Activated B cell treated with CpG ODN at 0.5 μM for 24 hours (primary cell): ENCODE measurements around the gene CNOT8. TPM values are rescaled to one million over a fixed set of nuclear protein-coding genes. Genes with fewer than 3 reads are reported as not detected.

Source experiments
- ATAC-seq: fragments of 200-7000 bp; cut with Tn5 transposase; one replicate; pipeline ENCODE4 v1.10.0; 2021; ENCODE audit warnings: low read depth, mild to moderate bottlenecking, moderate library complexity
- CTCF ChIA-PET: fragments of 350-600 bp; sonication (Branson Sonifier 250); formaldehyde crosslinking; loops from one replicate; lab custom pipeline; 2021; ENCODE audit warnings: antibody characterized with exemption; lab: Charles Lee
- POLR2A ChIA-PET: fragments of 350-600 bp; sonication (Branson Sonifier 250); formaldehyde crosslinking; loops from one replicate; lab custom pipeline; 2021; ENCODE audit warnings: antibody characterized with exemption; lab: Charles Lee
- DNase-seq: peaks from one replicate; pipeline ENCODE4 v3.0.0; 2022
- H3K27ac Mint-ChIP-seq: one replicate; pipeline ENCODE4 v1.8.0; 2020; ENCODE audit warnings: mixed read lengths
- H3K27me3 Mint-ChIP-seq: one replicate; pipeline ENCODE4 v1.8.0; 2021; ENCODE audit warnings: mixed read lengths
- H3K36me3 Mint-ChIP-seq: one replicate; pipeline ENCODE4 v1.8.0; 2021; ENCODE audit warnings: low read depth, mixed read lengths
- H3K4me1 Mint-ChIP-seq: one replicate; pipeline ENCODE4 v1.8.0; 2021; ENCODE audit warnings: mixed read lengths
- H3K4me3 Mint-ChIP-seq: one replicate; pipeline ENCODE4 v1.8.0; 2020; ENCODE audit warnings: mild to moderate bottlenecking, mixed read lengths
- H3K9me3 Mint-ChIP-seq: one replicate; pipeline ENCODE4 v1.8.0; 2020; ENCODE audit warnings: mixed read lengths
- CTCF ChIP-seq: fragments of 200-600 bp; IDR thresholded peaks from one replicate; pipeline ENCODE4 v1.8.0; 2022; ENCODE audit warnings: antibody characterized with exemption, mild to moderate bottlenecking
- intact Hi-C: fragments of 100-400 bp; cut with micrococcal nuclease; formaldehyde crosslinking; loops from one replicate; pipeline ENCODE4 v1.15.1; 2024
- total RNA-seq: library from RNA; stranded (reverse); gene quantifications from 2 replicates; pipeline ENCODE4 v1.2.3, GENCODE V29; 2022

CNOT8 gene
- total RNA-seq, 1 donor from 2014 or later: 57.3 TPM

- DNase-seq: no peak
- Mint-ChIP-seq H3K9me3 (no peaks in the 10 kb centered on the region), H3K36me3 (peaks cover 88% of the 10 kb centered on the region), H3K27me3 (no peaks in the 10 kb centered on the region), H3K4me3 (no peak overlapping the region), H3K4me1 (peaks cover 26% of the 10 kb centered on the region), H3K27ac (peak overlapping the region; percentile 71)
- ChIA-PET CTCF (interaction anchor here (1.1 kb wide), 1 partner anchor 163 kb away, joined by 7 read pairs; no protein-coding TSS in a partner anchor), POLR2A (no interaction called here)
- intact Hi-C loops: loop anchor here (10.0 kb wide), 1 partner anchor 369 kb away; the partner anchor contains the start of gene SAP30L
- no peak for TF ChIP-seq CTCF
- peak; percentile 33 for ATAC-seq
Observed at GRCh38 chr5:154813736-154814135, 44.7 kb upstream of the CNOT8 start.

GRCh38 chr5:154815025-154815424, 43.4 kb upstream of the CNOT8 start:
- no peak for TF ChIP-seq CTCF
- Mint-ChIP-seq H3K4me3 (no peak overlapping the region), H3K36me3 (peaks cover 84% of the 10 kb centered on the region), H3K9me3 (no peaks in the 10 kb centered on the region), H3K27me3 (no peaks in the 10 kb centered on the region), H3K4me1 (peaks cover 26% of the 10 kb centered on the region), H3K27ac (no peak overlapping the region)
- intact Hi-C loops: loop anchor here (10.0 kb wide), 1 partner anchor 370 kb away; the partner anchor contains the start of gene SAP30L
- ATAC-seq: no peak
- CTCF ChIA-PET: no interaction called here
- POLR2A ChIA-PET: no interaction called here
- no peak for DNase-seq

- DNase-seq (no peak), ATAC-seq (no peak)
- POLR2A ChIA-PET: interaction anchor here (0.7 kb wide), 1 partner anchor 35 kb away, joined by 4 read pairs; no protein-coding TSS in a partner anchor
- Mint-ChIP-seq H3K4me3 (no peak overlapping the region), H3K9me3 (no peaks in the 10 kb centered on the region), H3K27ac (no peak overlapping the region), H3K4me1 (peaks cover 26% of the 10 kb centered on the region), H3K36me3 (peaks cover 80% of the 10 kb centered on the region), H3K27me3 (no peaks in the 10 kb centered on the region)
- CTCF ChIA-PET: no interaction called here
- TF ChIP-seq CTCF: no peak
- intact Hi-C loops: loop anchor here (10.0 kb wide), 1 partner anchor 371 kb away; the partner anchor contains the start of gene SAP30L
Observed at GRCh38 chr5:154815684-154816247, 42.7 kb upstream of the CNOT8 start.

GRCh38 chr5:154816891-154817492, 41.4 kb upstream of the CNOT8 start:
- Mint-ChIP-seq H3K27ac (no peak overlapping the region), H3K36me3 (peaks cover 70% of the 10 kb centered on the region), H3K4me1 (peaks cover 23% of the 10 kb centered on the region), H3K4me3 (no peak overlapping the region), H3K9me3 (no peaks in the 10 kb centered on the region), H3K27me3 (no peaks in the 10 kb centered on the region)
- POLR2A ChIA-PET: interaction anchor here (0.5 kb wide), 1 partner anchor 590 kb away, joined by 3 read pairs; no protein-coding TSS in a partner anchor
- ATAC-seq (no peak), DNase-seq (no peak)
- intact Hi-C loops: loop anchor here (10.0 kb wide), 1 partner anchor 372 kb away; the partner anchor contains the start of gene SAP30L
- TF ChIP-seq CTCF: no peak
- CTCF ChIA-PET: no interaction called here

- H3K27me3 Mint-ChIP-seq: no peaks in the 10 kb centered on the region
- TF ChIP-seq CTCF: no peak
- no peak overlapping the region for H3K4me3 Mint-ChIP-seq
- H3K9me3 Mint-ChIP-seq: no peaks in the 10 kb centered on the region
- peaks cover 64% of the 10 kb centered on the region for H3K36me3 Mint-ChIP-seq
- ATAC-seq: no peak
- intact Hi-C loops: loop anchor here (10.0 kb wide), 1 partner anchor 373 kb away; the partner anchor contains the start of gene SAP30L
- CTCF ChIA-PET: no interaction called here
- POLR2A ChIA-PET: no interaction called here
- peaks cover 15% of the 10 kb centered on the region for H3K4me1 Mint-ChIP-seq
- DNase-seq: no peak
- no peak overlapping the region for H3K27ac Mint-ChIP-seq
Observed at GRCh38 chr5:154817815-154818214, 40.6 kb upstream of the CNOT8 start.
